Liver (tissue), 9 donors: ENCODE results near the gene TMIGD3. TPM values are rescaled to one million over a fixed set of nuclear protein-coding genes. Genes with fewer than 3 reads are reported as not detected.

Experiments used
- DNase-seq: peaks from one replicate; pipeline ENCODE4 v3.0.0-alpha.2; 2017; ENCODE audit warnings: low spot score
- H3K27ac ChIP-seq, 2 donors: one replicate each; pipeline ENCODE4 v1.7.0; 2013; ENCODE audit warnings: inconsistent platforms in 2 of 2, low read length in 2 of 2, control low read depth in 1 of 2, low read depth in 1 of 2, mild to moderate bottlenecking in 1 of 2
- H3K27me3 ChIP-seq, 4 donors: one replicate each; pipeline versions ENCODE4 v1.6.1 to v1.7.0; 2013; ENCODE audit warnings: low read length in 3 of 4, inconsistent platforms in 1 of 4, mild to moderate bottlenecking in 1 of 4, moderate library complexity in 1 of 4; ENCODE audit not compliant: control insufficient read depth in 4 of 4, insufficient read depth in 4 of 4
- H3K36me3 ChIP-seq, 4 donors: one replicate each; pipeline versions ENCODE4 v1.6.1 to v1.7.0; 2013; ENCODE audit warnings: low read length in 3 of 4, mild to moderate bottlenecking in 3 of 4, low read depth in 1 of 4, moderate library complexity in 1 of 4; ENCODE audit not compliant: control insufficient read depth in 4 of 4, insufficient read depth in 3 of 4
- H3K4me1 ChIP-seq, 4 donors: one replicate each; pipeline versions ENCODE4 v1.6.1 to v1.7.0; 2013; ENCODE audit warnings: low read length in 3 of 4, mild to moderate bottlenecking in 3 of 4, moderate library complexity in 1 of 4; ENCODE audit not compliant: control insufficient read depth in 4 of 4, insufficient read depth in 4 of 4
- H3K4me3 ChIP-seq, 3 donors: one replicate each; pipeline versions ENCODE4 v1.6.1 to v1.7.0; 2013; ENCODE audit warnings: low read length in 3 of 3, control low read depth in 1 of 3, low read depth in 1 of 3, mild to moderate bottlenecking in 1 of 3
- H3K9ac ChIP-seq, 2 donors: one replicate each; pipeline ENCODE4 v1.7.0; 2013; ENCODE audit warnings: low read length in 2 of 2, mild to moderate bottlenecking in 2 of 2, moderate library complexity in 2 of 2, control low read depth in 1 of 2, low read depth in 1 of 2
- H3K9me3 ChIP-seq, 4 donors: one replicate each; pipeline versions ENCODE4 v1.6.1 to v1.7.0; 2013; ENCODE audit warnings: low read length in 3 of 4; ENCODE audit not compliant: control insufficient read depth in 4 of 4
- EGR1 ChIP-seq, 2 donors: IDR thresholded peaks; 2 replicates each; pipeline ENCODE4 v1.6.1; 2016 to 2018; ENCODE audit warnings: antibody characterized with exemption in 2 of 2, low read depth in 2 of 2
- FOXA1 ChIP-seq: IDR thresholded peaks from 2 replicates; pipeline ENCODE4 v1.6.1; 2016; ENCODE audit warnings: antibody characterized with exemption
- FOXA2 ChIP-seq: IDR thresholded peaks from 2 replicates; pipeline ENCODE4 v1.6.1; 2016; ENCODE audit warnings: antibody characterized with exemption
- GABPA ChIP-seq, 2 donors: IDR thresholded peaks in 1 of 2; conservative IDR thresholded peaks in 1 of 2; 2 replicates each; pipeline ENCODE4 v1.6.1; 2016; ENCODE audit warnings: antibody characterized with exemption in 2 of 2, mild to moderate bottlenecking in 1 of 2, moderate library complexity in 1 of 2
- HNF4A ChIP-seq, 2 donors: conservative IDR thresholded peaks; 2 replicates each; pipeline ENCODE4 v1.6.1; 2016; ENCODE audit warnings: antibody characterized with exemption in 2 of 2, mild to moderate bottlenecking in 2 of 2
- HNF4G ChIP-seq: IDR thresholded peaks from 2 replicates; pipeline ENCODE4 v1.6.1; 2016; ENCODE audit warnings: antibody characterized with exemption
- JUND ChIP-seq, 2 donors: IDR thresholded peaks; 2 replicates each; pipeline ENCODE4 v1.6.1; 2016; ENCODE audit warnings: antibody characterized with exemption in 2 of 2
- NR2F2 ChIP-seq: IDR thresholded peaks from 2 replicates; pipeline ENCODE4 v1.6.1; 2016; ENCODE audit warnings: antibody characterized with exemption
- RAD21 ChIP-seq, 2 donors: IDR thresholded peaks; 2 replicates each; pipeline ENCODE4 v1.6.1; 2016; ENCODE audit warnings: antibody characterized with exemption in 2 of 2, mild to moderate bottlenecking in 2 of 2
- REST ChIP-seq: IDR thresholded peaks from 2 replicates; pipeline ENCODE4 v1.6.1; 2016; ENCODE audit warnings: antibody characterized with exemption, mild to moderate bottlenecking
- RXRA ChIP-seq, 2 donors: IDR thresholded peaks; 2 replicates each; pipeline ENCODE4 v1.6.1; 2017 to 2018; ENCODE audit warnings: antibody characterized with exemption in 2 of 2, mild to moderate bottlenecking in 1 of 2
- SP1 ChIP-seq: IDR thresholded peaks from 2 replicates; pipeline ENCODE4 v1.6.1; 2018; ENCODE audit warnings: antibody characterized with exemption, mild to moderate bottlenecking
- TAF1 ChIP-seq: conservative IDR thresholded peaks from 2 replicates; pipeline ENCODE4 v1.6.1; 2016; ENCODE audit warnings: antibody characterized with exemption, mild to moderate bottlenecking
- YY1 ChIP-seq: IDR thresholded peaks from 2 replicates; pipeline ENCODE4 v1.6.1; 2016; ENCODE audit warnings: antibody characterized with exemption, mild to moderate bottlenecking
- ZBTB33 ChIP-seq: IDR thresholded peaks from 2 replicates; pipeline ENCODE4 v1.6.1; 2016; ENCODE audit warnings: antibody characterized with exemption
- WGBS: extraction: QIAGEN DNeasy Blood & Tissue Kit; methylation state at CpG from one replicate; pipeline ENCODE4 v1.1.7; 2013; 5-methylcytosine and 5-hydroxymethylcytosine counted together
- polyA plus RNA-seq, 2 donors: library from polyadenylated mRNA; stranded (reverse) in 1 of 2; unstranded in 1 of 2; fragments of 200-250 nt in 1 of 2; fragments of >200 nt in 1 of 2; fragmentation: Nextera tagmentation in 1 of 2; extraction: Ambion mirVana in 1 of 2; gene quantifications; one replicate each; pipeline versions ENCODE4 v1.2.1 to v1.2.3, GENCODE V29; 2013 to 2015
- total RNA-seq, 2 donors: library from RNA; depleted of rRNA; stranded (reverse); fragments of >200 nt; gene quantifications; one replicate each; pipeline ENCODE4 v1.2.3, GENCODE V29; 2014
- TF ChIP-seq, protein P1 (sequence below): IDR thresholded peaks from 2 replicates; pipeline ENCODE4 v1.6.1; 2016; ENCODE audit warnings: antibody characterized with exemption
- TF ChIP-seq, protein P2 (sequence below): fragments of 150-350 bp; IDR thresholded peaks from 2 replicates; pipeline ENCODE4 v1.5.1; 2017; ENCODE audit warnings: improper control_type of control experiment, low read depth, low read length; ENCODE audit not compliant: missing input control
- TF ChIP-seq, protein P3 (sequence below): IDR thresholded peaks from 2 replicates; pipeline ENCODE4 v1.6.1; 2016; ENCODE audit warnings: antibody characterized with exemption
- donor health status: healthy.
- donor health status: healthy.
- donor health status: healthy.
- donor health status: healthy.
- donor health status: healthy.

TMIGD3 gene
- total and polyA plus RNA-seq, 4 donors: 2.6 to 5.9 (median 4.6) TPM

DNA sequence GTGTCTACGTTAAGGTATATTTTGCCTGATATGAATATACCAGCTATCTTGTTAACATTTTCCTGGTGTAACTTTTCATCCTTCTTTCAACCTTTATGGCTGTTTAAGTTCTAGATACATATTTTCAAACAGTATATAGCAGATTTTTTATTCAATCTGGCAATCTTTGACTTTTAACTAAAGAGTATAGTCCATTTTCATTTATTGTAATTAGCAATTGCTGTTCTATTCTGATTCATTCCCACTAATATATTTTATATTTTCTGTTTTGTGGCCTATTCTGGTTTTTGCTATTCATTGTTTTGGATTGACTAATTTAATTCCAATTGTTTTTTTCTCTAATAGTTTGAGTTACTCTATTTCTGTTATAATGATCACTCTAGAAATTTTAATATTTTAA lies 37.0 kb downstream of the TMIGD3 start:
- no peak for DNase-seq
- TF ChIP-seq EGR1 (IDR thresholded peaks at IDR 0.05; ENCODE audit: low read depth in 2 of 2) (no peak), ZBTB33 (no peak), GABPA (IDR thresholded peaks at IDR 0.05 in 1 of 2, conservative IDR thresholded peaks at IDR 0.05 in 1 of 2) (no peak), YY1 (no peak), FOXA2 (no peak), RXRA (IDR thresholded peaks at IDR 0.05) (no peak), HNF4G (no peak), SP1 (no peak), JUND (IDR thresholded peaks at IDR 0.05) (no peak), TAF1 (no peak), REST (no peak), HNF4A (conservative IDR thresholded peaks at IDR 0.05) (no peak), NR2F2 (no peak)
- TF ChIP-seq, protein P1, sequence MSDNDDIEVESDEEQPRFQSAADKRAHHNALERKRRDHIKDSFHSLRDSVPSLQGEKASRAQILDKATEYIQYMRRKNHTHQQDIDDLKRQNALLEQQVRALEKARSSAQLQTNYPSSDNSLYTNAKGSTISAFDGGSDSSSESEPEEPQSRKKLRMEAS: no peak
- TF ChIP-seq, protein P2, sequence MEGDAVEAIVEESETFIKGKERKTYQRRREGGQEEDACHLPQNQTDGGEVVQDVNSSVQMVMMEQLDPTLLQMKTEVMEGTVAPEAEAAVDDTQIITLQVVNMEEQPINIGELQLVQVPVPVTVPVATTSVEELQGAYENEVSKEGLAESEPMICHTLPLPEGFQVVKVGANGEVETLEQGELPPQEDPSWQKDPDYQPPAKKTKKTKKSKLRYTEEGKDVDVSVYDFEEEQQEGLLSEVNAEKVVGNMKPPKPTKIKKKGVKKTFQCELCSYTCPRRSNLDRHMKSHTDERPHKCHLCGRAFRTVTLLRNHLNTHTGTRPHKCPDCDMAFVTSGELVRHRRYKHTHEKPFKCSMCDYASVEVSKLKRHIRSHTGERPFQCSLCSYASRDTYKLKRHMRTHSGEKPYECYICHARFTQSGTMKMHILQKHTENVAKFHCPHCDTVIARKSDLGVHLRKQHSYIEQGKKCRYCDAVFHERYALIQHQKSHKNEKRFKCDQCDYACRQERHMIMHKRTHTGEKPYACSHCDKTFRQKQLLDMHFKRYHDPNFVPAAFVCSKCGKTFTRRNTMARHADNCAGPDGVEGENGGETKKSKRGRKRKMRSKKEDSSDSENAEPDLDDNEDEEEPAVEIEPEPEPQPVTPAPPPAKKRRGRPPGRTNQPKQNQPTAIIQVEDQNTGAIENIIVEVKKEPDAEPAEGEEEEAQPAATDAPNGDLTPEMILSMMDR: no peak
- TF ChIP-seq, protein P3, sequence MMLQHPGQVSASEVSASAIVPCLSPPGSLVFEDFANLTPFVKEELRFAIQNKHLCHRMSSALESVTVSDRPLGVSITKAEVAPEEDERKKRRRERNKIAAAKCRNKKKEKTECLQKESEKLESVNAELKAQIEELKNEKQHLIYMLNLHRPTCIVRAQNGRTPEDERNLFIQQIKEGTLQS: no peak
- Histone ChIP-seq H3K36me3 (peaks cover 3 to 44% (median 29%) of the 10 kb centered on the region in 4 donors), H3K9ac (no peak overlapping the region), H3K4me1 (no peaks in the 10 kb centered on the region), H3K27me3 (no peaks in the 10 kb centered on the region), H3K27ac (no peak overlapping the region), H3K4me3 (no peak overlapping the region), H3K9me3 (no peaks in the 10 kb centered on the region)
- WGBS: 0% methylated on average over 1 of the region's 1 CpG

- DNase-seq: no peak
- H3K36me3 ChIP-seq: peaks cover 4 to 45% (median 30%) of the 10 kb centered on the region in 4 donors
- TF ChIP-seq SP1: no peak
- no peak for TF ChIP-seq YY1
- TF ChIP-seq HNF4G: no peak
- TF ChIP-seq FOXA2: no peak
- TF ChIP-seq, protein P1: no peak
- no peak for TF ChIP-seq EGR1 (IDR thresholded peaks at IDR 0.05; ENCODE audit: low read depth in 2 of 2)
- no peak for TF ChIP-seq GABPA (IDR thresholded peaks at IDR 0.05 in 1 of 2, conservative IDR thresholded peaks at IDR 0.05 in 1 of 2)
- no peak for TF ChIP-seq JUND (IDR thresholded peaks at IDR 0.05)
- no peak for TF ChIP-seq RAD21 (IDR thresholded peaks at IDR 0.05)
- no peak for TF ChIP-seq RXRA (IDR thresholded peaks at IDR 0.05)
- no peak for TF ChIP-seq HNF4A (conservative IDR thresholded peaks at IDR 0.05)
- TF ChIP-seq REST: no peak
- TF ChIP-seq, protein P3: no peak
- TF ChIP-seq NR2F2: no peak
- TF ChIP-seq FOXA1: no peak
Observed at GRCh38 chr1:111465754-111466153, 37.7 kb downstream of the TMIGD3 start.

More at GRCh38 chr1:111465754-111466153, 37.7 kb downstream of the TMIGD3 start:
- Histone ChIP-seq H3K4me1 (no peaks in the 10 kb centered on the region), H3K27me3 (no peaks in the 10 kb centered on the region), H3K4me3 (no peak overlapping the region), H3K9ac (no peak overlapping the region), H3K9me3 (no peaks in the 10 kb centered on the region), H3K27ac (no peak overlapping the region)
- over 99% methylated on average over 2 of the region's 2 CpGs for WGBS
